ENCODE measurements around the gene DIP2C. TPM values are rescaled to one million over a fixed set of nuclear protein-coding genes. Genes with fewer than 3 reads are reported as not detected.

The DIP2C gene
- total RNA-seq, 2 experiments from 2014 or later, result 0.85 to 0.95 TPM

- intact Hi-C loops (cut with micrococcal nuclease), result no loop called here
- ChIA-PET CTCF (no interaction called here), POLR2A (no interaction called here)
- Mint-ChIP-seq H3K27me3 (peaks cover 1% of the 10 kb centered on the region), H3K27ac (no peak overlapping the region), H3K36me3 (ENCODE audit: low read depth) (no peaks in the 10 kb centered on the region), H3K9me3 (no peaks in the 10 kb centered on the region), H3K4me1 (ENCODE audit: low read depth) (no peaks in the 10 kb centered on the region), H3K4me3 (no peak overlapping the region)
- no peak for ATAC-seq
- no peak for TF ChIP-seq CTCF (IDR thresholded peaks at IDR 0.05)
- DNase-seq, result no peak
Measured at GRCh38 chr10:652233-652632, 37.2 kb downstream of the DIP2C start.

- Mint-ChIP-seq H3K27ac (no peak overlapping the region), H3K9me3 (no peaks in the 10 kb centered on the region), H3K36me3 (ENCODE audit: low read depth) (no peaks in the 10 kb centered on the region), H3K4me1 (ENCODE audit: low read depth) (no peaks in the 10 kb centered on the region), H3K4me3 (no peak overlapping the region), H3K27me3 (peaks cover 1% of the 10 kb centered on the region)
- ChIA-PET CTCF (no interaction called here), POLR2A (no interaction called here)
- intact Hi-C loops (cut with micrococcal nuclease), result no loop called here
- TF ChIP-seq CTCF (IDR thresholded peaks at IDR 0.05), result no peak
- ATAC-seq (no peak), DNase-seq (no peak)
Measured at GRCh38 chr10:651692-652091, 37.8 kb downstream of the DIP2C start.

- Mint-ChIP-seq H3K4me3 (no peak overlapping the region), H3K36me3 (ENCODE audit: low read depth) (no peaks in the 10 kb centered on the region), H3K9me3 (no peaks in the 10 kb centered on the region), H3K27ac (no peak overlapping the region), H3K4me1 (ENCODE audit: low read depth) (no peaks in the 10 kb centered on the region), H3K27me3 (peaks cover 1% of the 10 kb centered on the region)
- intact Hi-C loops (cut with micrococcal nuclease), result no loop called here
- CTCF ChIA-PET, result no interaction called here
- DNase-seq (no peak), ATAC-seq (no peak)
- POLR2A ChIA-PET, result no interaction called here
- no peak for TF ChIP-seq CTCF (IDR thresholded peaks at IDR 0.05)
Measured at GRCh38 chr10:650886-651615, 38.4 kb downstream of the DIP2C start.

GRCh38 chr10:650441-650851 lies 39.0 kb downstream of the DIP2C start:
- Mint-ChIP-seq H3K9me3 (no peaks in the 10 kb centered on the region), H3K4me3 (no peak overlapping the region), H3K4me1 (ENCODE audit: low read depth) (no peaks in the 10 kb centered on the region), H3K27ac (no peak overlapping the region), H3K27me3 (peaks cover 1% of the 10 kb centered on the region), H3K36me3 (ENCODE audit: low read depth) (no peaks in the 10 kb centered on the region)
- ATAC-seq, result no peak
- CTCF ChIA-PET, result no interaction called here
- intact Hi-C loops (cut with micrococcal nuclease), result no loop called here
- no peak for DNase-seq
- TF ChIP-seq CTCF (IDR thresholded peaks at IDR 0.05), result no peak
- POLR2A ChIA-PET, result no interaction called here

GRCh38 chr10:649798-650440 lies 39.5 kb downstream of the DIP2C start:
- TF ChIP-seq CTCF (IDR thresholded peaks at IDR 0.05), result no peak
- H3K27ac Mint-ChIP-seq, result no peak overlapping the region
- POLR2A ChIA-PET, result no interaction called here
- H3K27me3 Mint-ChIP-seq, result peaks cover 1% of the 10 kb centered on the region
- H3K4me3 Mint-ChIP-seq, result no peak overlapping the region
- no peaks in the 10 kb centered on the region for H3K9me3 Mint-ChIP-seq
- CTCF ChIA-PET, result no interaction called here
- no peaks in the 10 kb centered on the region for H3K36me3 Mint-ChIP-seq (ENCODE audit: low read depth)
- intact Hi-C loops (cut with micrococcal nuclease), result no loop called here
- no peak for DNase-seq
- H3K4me1 Mint-ChIP-seq (ENCODE audit: low read depth), result no peaks in the 10 kb centered on the region
- no peak for ATAC-seq
